ENCODE results near the gene NRN1L. TPM values are rescaled to one million over a fixed set of nuclear protein-coding genes. Genes with fewer than 3 reads are reported as not detected.
"Not testable (repeated sequence)": the region's sequence is repeated elsewhere in the genome, so short reads cannot be mapped to it uniquely, and the experiment has no call there.

NRN1L gene
- total RNA-seq, 1 experiment from 2014 or later = not detected

DNA sequence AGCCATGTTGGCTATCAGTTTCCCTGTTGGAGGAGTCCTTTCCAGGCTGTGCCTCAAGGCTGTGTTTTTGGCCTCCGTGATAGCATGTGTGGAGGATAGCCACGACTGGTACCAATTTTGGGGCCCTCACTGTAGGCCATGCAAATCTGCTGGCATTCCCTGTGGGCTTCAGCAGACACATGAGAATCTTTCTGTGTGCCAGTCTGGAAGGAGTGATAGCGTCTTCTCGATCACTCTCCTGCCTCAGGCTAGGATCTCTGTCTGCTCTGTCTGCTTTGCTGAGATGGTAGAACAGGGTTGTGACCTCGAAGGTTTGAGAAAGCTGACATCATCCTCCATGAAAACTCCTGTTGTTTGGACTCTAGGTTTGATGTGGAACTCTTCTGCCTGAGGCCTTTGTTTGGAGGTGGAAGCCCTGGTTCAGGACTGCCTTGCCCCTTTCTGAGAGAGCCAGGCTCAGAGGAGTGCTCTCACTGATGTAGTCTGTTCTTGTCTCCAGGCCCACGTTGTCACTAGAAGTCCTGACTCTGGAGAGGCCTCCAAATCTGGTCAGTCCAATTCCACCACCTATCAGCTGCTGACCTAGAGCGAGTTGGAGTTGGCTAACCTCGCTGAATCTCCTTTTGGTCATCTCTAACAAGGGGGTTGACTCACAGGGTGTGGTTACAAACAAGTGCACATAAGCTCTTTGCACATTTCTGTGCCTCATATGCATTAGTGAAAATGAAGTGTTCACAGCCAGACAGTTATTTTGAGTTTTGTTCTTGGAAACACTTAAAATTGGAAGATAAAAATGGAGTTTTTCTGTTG is 23.9 kb upstream of the NRN1L start:
- no TSS peak for BruUV-seq (replicated peaks)
- POLR2A ChIA-PET (ENCODE audit: unreplicated experiment) = interaction anchor here (0.6 to 0.7 kb wide), 3 partner anchors 16 to 201 kb away, joined by 3 to 4 read pairs (median 3); partner anchors contain the start of genes ACD and RANBP10
- intact Hi-C loops (cut with micrococcal nuclease; ENCODE audit: unreplicated experiment) = loop anchor here (2.0 kb wide), 1 partner anchor 14 kb away; the partner anchor contains the start of genes CENPT and NUTF2
- H3K79me2 ChIP-seq (ENCODE audit: low read depth) = peaks cover 81% of the 10 kb centered on the region
- H2AFZ ChIP-seq = no peak overlapping the region
- TF ChIP-seq EZH2 (IDR thresholded peaks at IDR 0.05; ENCODE audit: low read depth) = no peak
- TF ChIP-seq, protein P1, sequence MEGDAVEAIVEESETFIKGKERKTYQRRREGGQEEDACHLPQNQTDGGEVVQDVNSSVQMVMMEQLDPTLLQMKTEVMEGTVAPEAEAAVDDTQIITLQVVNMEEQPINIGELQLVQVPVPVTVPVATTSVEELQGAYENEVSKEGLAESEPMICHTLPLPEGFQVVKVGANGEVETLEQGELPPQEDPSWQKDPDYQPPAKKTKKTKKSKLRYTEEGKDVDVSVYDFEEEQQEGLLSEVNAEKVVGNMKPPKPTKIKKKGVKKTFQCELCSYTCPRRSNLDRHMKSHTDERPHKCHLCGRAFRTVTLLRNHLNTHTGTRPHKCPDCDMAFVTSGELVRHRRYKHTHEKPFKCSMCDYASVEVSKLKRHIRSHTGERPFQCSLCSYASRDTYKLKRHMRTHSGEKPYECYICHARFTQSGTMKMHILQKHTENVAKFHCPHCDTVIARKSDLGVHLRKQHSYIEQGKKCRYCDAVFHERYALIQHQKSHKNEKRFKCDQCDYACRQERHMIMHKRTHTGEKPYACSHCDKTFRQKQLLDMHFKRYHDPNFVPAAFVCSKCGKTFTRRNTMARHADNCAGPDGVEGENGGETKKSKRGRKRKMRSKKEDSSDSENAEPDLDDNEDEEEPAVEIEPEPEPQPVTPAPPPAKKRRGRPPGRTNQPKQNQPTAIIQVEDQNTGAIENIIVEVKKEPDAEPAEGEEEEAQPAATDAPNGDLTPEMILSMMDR (conservative IDR thresholded peaks at IDR 0.05) = no peak
- H4K20me1 ChIP-seq (ENCODE audit: insufficient read depth) = peaks cover 91% of the 10 kb centered on the region
- H3F3A ChIP-seq (ENCODE audit: insufficient read depth, low read depth) = peaks cover 46% of the 10 kb centered on the region
- peak overlapping the region; percentile 36 for H3K27ac ChIP-seq
- peaks cover 23% of the 10 kb centered on the region for H3K36me3 ChIP-seq (ENCODE audit: low read depth)
- no peak overlapping the region for H3K4me3 ChIP-seq
- H3K9me2 ChIP-seq (ENCODE audit: insufficient read depth) = no peaks in the 10 kb centered on the region
- peak overlapping the region; percentile 50 for H3K4me2 ChIP-seq
- H3K9me3 ChIP-seq (ENCODE audit: insufficient read depth, low read depth) = no peaks in the 10 kb centered on the region
- peak in 1 of 2 experiments; percentile 79 for DNase-seq
- no peaks in the 10 kb centered on the region for H3K27me3 ChIP-seq (ENCODE audit: insufficient read depth, low read depth)
- CTCF ChIA-PET = no interaction called here
- H3K4me1 ChIP-seq (replicated peaks; ENCODE audit: insufficient read depth) = peaks cover 49% of the 10 kb centered on the region

DNA sequence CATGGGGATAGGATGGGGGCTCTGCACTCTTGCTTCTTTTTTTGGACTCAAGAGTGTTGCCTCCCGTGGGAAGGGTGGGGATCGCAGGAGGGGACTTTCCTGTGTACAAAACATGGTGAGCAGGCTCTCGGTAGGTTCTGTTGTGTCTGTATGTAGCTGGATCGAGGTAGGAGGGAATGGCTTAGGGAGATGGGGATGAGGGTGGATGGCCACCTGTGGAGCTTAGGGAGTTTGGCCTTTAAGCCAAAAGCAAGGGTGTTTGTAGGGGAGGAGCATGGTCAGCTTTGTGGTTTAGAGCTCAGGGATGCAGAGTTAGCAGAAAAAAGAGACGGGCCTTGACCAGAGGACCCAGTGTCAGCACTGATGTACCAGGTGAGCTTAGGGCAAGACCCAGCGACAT is 22.8 kb upstream of the NRN1L start:
- H4K20me1 ChIP-seq (ENCODE audit: insufficient read depth) = peaks cover 89% of the 10 kb centered on the region
- no peak overlapping the region for H2AFZ ChIP-seq
- H3K9me2 ChIP-seq (ENCODE audit: insufficient read depth) = no peaks in the 10 kb centered on the region
- peaks cover 23% of the 10 kb centered on the region for H3K36me3 ChIP-seq (ENCODE audit: low read depth)
- ChIA-PET CTCF (no interaction called here), POLR2A (ENCODE audit: unreplicated experiment) (no interaction called here)
- H3K27ac ChIP-seq = no peak overlapping the region
- H3K4me2 ChIP-seq = no peak overlapping the region
- DNase-seq = no peak
- H3K4me1 ChIP-seq (replicated peaks; ENCODE audit: insufficient read depth) = peaks cover 38% of the 10 kb centered on the region
- no TSS peak for BruUV-seq (replicated peaks)
- peaks cover 36% of the 10 kb centered on the region for H3F3A ChIP-seq (ENCODE audit: insufficient read depth, low read depth)
- TF ChIP-seq EZH2 (IDR thresholded peaks at IDR 0.05; ENCODE audit: low read depth) = no peak
- TF ChIP-seq, protein P1 (conservative IDR thresholded peaks at IDR 0.05) = no peak
- no peak overlapping the region for H3K4me3 ChIP-seq
- H3K27me3 ChIP-seq (ENCODE audit: insufficient read depth, low read depth) = no peaks in the 10 kb centered on the region
- H3K9me3 ChIP-seq (ENCODE audit: insufficient read depth, low read depth) = no peaks in the 10 kb centered on the region
- intact Hi-C loops (cut with micrococcal nuclease; ENCODE audit: unreplicated experiment) = loop anchor here (2.0 kb wide), 1 partner anchor 15 kb away; the partner anchor contains the start of genes CENPT and NUTF2
- peaks cover 70% of the 10 kb centered on the region for H3K79me2 ChIP-seq (ENCODE audit: low read depth)

DNA sequence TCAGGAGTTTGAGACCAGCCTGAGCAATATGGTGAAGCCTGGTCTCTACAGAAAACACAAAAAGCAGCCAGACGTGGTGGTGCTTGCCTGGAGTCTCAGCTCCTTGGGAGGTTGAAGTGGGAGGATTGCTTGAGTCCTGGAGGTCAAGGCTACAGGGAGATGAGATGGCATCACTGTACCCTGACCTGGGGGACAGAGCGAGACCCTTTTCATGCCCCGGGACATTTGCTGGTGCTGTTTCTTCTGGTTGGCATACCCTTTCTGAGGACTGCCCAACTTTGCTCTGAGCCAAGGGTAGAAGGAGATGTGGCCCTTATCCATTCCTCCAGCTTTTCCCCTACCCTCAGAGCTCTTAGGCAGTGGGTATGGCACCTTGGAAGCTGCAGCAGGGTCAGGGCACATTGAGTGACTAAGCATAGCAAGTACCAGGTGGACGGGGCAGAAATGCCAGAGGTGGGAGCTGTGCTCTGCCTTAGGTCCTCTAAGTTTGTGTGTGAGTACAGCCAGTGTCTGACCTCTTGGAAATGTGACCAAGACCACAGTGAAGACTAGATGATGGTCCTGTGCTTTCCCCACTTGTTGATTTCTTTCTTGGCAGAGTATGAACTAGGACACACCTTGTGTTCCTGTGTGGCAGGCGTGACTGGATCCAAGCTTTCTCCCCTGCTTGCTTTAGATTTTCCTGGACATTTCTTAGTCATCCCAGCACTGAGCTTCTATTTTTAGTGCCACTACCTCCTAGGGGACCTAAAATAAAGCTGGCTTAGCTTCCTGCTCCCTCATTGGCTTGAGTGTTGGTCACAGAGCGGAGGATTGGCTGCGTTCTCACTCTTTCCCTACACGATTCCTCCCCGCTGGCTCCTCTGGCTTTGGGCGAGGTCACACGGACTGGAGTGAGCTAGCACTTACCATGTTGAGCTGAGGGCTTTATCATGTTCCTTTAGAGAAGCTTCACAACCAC is 21.8 kb upstream of the NRN1L start:
- DNase-seq = no peak
- H3K27ac ChIP-seq = no peak overlapping the region
- H3K9me3 ChIP-seq (ENCODE audit: insufficient read depth, low read depth) = no peaks in the 10 kb centered on the region
- BruUV-seq (replicated peaks) = no TSS peak
- POLR2A ChIA-PET (ENCODE audit: unreplicated experiment) = interaction anchor here (0.6 kb wide), 2 partner anchors 213 to 368 kb away, joined by 6 to 8 read pairs; no protein-coding TSS in a partner anchor
- no peaks in the 10 kb centered on the region for H3K9me2 ChIP-seq (ENCODE audit: insufficient read depth)
- H3K4me3 ChIP-seq = no peak overlapping the region
- TF ChIP-seq EZH2 (IDR thresholded peaks at IDR 0.05; ENCODE audit: low read depth) = no peak
- TF ChIP-seq, protein P1 (conservative IDR thresholded peaks at IDR 0.05) = no peak
- H3K36me3 ChIP-seq (ENCODE audit: low read depth) = peaks cover 29% of the 10 kb centered on the region
- peaks cover 67% of the 10 kb centered on the region for H3K79me2 ChIP-seq (ENCODE audit: low read depth)
- CTCF ChIA-PET = interaction anchor here (0.5 to 0.6 kb wide), 2 partner anchors 79 to 516 kb away, joined by 4 to 5 read pairs; no protein-coding TSS in a partner anchor
- intact Hi-C loops (cut with micrococcal nuclease; ENCODE audit: unreplicated experiment) = no loop called here
- no peaks in the 10 kb centered on the region for H3K27me3 ChIP-seq (ENCODE audit: insufficient read depth, low read depth)
- H3F3A ChIP-seq (ENCODE audit: insufficient read depth, low read depth) = peaks cover 37% of the 10 kb centered on the region
- peaks cover 90% of the 10 kb centered on the region for H4K20me1 ChIP-seq (ENCODE audit: insufficient read depth)
- no peak overlapping the region for H2AFZ ChIP-seq
- no peak overlapping the region for H3K4me2 ChIP-seq
- H3K4me1 ChIP-seq (replicated peaks; ENCODE audit: insufficient read depth) = peaks cover 29% of the 10 kb centered on the region

DNA sequence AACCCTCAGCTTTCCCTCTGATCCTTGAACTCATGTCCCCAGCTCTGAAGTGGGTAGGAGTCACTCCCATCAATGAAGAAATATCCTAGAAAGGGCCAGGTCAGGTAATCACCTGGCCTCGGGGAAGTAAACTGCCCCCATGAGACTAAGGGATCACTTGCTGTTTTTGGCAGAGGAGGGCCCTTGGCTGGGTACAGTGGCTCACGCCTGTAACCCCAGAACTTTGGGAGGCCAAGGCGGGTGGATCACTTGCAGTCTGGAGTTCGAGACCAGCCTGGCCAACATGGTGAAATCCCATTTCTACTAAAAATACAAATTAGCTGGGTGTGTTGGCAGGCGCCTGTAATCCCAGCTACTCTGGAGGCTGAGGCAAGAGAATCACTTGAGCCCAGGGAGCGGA is 20.6 kb upstream of the NRN1L start:
- intact Hi-C loops (cut with micrococcal nuclease; ENCODE audit: unreplicated experiment); H2AFZ ChIP-seq; H3K27me3 ChIP-seq (ENCODE audit: insufficient read depth, low read depth); H3K4me2 ChIP-seq; POLR2A ChIA-PET (ENCODE audit: unreplicated experiment); H3K9me2 ChIP-seq (ENCODE audit: insufficient read depth); H3K9me3 ChIP-seq (ENCODE audit: insufficient read depth, low read depth); BruUV-seq (replicated peaks); H3K27ac ChIP-seq; DNase-seq; H3K4me3 ChIP-seq: not testable (repeated sequence)
- H3K36me3 ChIP-seq (ENCODE audit: low read depth) = peaks cover 29% of the 10 kb centered on the region
- CTCF ChIA-PET = interaction anchor here (0.5 to 0.6 kb wide), 2 partner anchors 80 to 514 kb away, joined by 4 to 5 read pairs; no protein-coding TSS in a partner anchor
- H4K20me1 ChIP-seq (ENCODE audit: insufficient read depth) = peaks cover 79% of the 10 kb centered on the region
- H3K79me2 ChIP-seq (ENCODE audit: low read depth) = peaks cover 56% of the 10 kb centered on the region
- peaks cover 31% of the 10 kb centered on the region for H3F3A ChIP-seq (ENCODE audit: insufficient read depth, low read depth)
- peaks cover 18% of the 10 kb centered on the region for H3K4me1 ChIP-seq (replicated peaks; ENCODE audit: insufficient read depth)

Measured in PC-9 (cell line).